Nucleus accumbens (tissue), 56 donors: ENCODE results near the gene RNF181.
"Not testable (repeated sequence)": the region's sequence is repeated elsewhere in the genome, so short reads cannot be mapped to it uniquely, and the experiment has no call there.

ENCODE experiments used
- DNase-seq, 56 donors: peaks; one replicate each; lab custom pipeline; 2025; lab: John Stamatoyannopoulos, UW

Gene RNF181

DNA sequence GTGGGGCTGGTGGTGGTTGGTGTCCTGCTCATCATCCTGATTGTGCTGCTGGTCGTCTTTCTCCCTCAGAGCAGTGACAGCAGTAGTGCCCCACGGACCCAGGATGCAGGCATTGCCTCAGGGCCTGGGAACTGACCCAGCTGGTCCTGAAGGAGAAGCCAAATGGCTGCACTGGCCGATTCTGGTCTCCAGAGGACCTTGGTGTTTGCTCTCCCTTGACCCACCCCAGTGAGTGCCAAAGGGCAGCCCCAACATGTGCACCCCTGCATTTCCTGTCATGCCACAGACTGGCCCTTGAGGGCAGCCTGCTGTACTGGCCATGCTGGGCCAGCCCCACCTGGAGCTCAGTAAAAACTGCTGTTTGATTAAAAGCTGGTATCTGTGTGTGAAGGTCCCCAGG, 2.5 kb upstream of the RNF181 start:
- no peak for DNase-seq

DNA sequence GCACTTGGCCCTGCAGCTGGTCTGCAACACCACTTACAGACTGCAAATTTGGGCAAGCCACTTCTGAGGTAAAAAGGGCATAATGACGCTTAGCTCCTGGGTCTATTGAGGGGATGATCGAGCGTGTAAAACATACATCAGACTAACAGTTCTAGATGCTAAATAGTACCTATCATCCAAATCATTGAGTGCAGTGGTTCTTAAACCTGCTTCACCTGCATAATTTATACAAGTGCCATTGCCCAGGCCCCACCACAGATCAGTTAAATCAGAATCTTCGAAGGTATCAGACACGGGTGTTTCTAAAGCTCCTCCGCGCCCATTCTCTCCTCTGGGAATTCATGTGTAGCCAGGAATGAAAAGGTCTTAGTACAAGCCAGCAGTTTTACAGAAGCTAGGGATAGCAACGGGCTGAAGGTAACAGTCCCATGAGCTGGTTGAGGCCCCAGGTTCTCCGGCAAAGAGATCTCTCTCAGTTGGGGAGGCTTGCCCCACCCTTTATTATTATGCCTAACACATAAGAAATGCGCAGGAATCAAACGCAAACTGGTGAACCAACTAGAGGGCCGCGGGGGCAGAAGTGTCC, 737 bp upstream of the RNF181 start:
- DNase-seq = no peak

DNA sequence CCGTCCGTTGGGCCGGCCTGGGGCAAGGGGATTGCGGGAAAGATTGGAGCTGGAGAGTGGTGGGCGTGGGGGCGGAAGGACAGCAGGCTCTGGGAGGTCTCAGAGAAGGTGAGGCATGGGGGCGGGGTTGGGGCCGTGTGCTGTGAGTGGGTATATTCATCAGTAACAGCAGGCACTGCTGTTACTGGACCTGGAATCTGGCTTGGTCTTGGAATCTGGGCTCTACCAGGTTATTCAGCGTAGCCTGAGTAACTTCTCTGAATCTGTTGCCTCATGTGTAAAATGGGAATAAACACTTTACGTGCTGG, 435 bp downstream of the RNF181 start:
- DNase-seq = no peak

DNA sequence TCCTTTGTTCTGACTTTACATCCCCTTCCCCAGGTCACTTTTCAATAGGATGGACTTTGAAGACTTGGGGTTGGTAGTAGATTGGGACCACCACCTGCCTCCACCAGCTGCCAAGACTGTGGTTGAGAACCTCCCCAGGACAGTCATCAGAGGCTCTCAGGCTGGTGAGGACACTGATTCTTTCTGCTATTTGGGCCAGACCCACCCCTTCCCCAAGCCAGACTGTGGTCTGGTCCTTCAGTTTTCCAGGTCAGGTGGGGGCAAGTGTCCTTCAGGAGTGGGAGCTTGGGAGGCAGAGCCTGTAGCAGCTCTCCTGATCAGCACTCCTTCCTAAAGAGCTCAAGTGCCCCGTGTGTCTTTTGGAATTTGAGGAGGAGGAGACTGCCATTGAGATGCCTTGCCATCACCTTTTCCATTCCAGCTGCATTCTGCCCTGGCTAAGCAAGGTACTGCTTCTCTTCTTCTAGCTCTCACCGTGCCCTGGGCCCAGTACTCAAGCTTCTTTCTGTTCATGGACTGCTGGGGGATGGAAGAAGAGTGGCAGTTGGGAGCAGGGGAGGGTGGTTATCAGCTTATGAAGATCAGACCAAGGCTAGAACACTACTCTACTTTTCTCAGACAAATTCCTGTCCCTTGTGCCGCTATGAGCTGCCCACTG, 1.1 kb downstream of the RNF181 start:
- no peak for DNase-seq

DNA sequence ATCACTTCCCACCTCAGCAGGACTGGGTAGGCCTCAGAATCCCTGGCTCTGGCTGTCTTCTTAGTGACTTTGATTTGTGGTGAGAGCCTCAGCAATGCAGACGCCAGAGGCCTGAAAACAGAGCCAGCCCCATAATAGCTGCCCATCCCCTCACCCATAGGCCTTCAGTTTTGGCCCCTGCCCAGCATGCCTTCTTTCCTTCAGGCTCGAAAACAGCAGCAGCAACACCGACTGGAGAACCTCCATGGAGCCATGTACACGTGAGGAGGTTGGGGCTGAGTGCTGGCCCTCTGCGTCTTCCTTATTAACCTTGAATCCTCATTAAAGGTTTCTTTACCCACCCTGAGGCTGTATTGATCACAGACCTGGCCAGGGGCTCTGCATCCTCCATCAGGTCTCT, 1.7 kb downstream of the RNF181 start:
- no peak for DNase-seq

DNA sequence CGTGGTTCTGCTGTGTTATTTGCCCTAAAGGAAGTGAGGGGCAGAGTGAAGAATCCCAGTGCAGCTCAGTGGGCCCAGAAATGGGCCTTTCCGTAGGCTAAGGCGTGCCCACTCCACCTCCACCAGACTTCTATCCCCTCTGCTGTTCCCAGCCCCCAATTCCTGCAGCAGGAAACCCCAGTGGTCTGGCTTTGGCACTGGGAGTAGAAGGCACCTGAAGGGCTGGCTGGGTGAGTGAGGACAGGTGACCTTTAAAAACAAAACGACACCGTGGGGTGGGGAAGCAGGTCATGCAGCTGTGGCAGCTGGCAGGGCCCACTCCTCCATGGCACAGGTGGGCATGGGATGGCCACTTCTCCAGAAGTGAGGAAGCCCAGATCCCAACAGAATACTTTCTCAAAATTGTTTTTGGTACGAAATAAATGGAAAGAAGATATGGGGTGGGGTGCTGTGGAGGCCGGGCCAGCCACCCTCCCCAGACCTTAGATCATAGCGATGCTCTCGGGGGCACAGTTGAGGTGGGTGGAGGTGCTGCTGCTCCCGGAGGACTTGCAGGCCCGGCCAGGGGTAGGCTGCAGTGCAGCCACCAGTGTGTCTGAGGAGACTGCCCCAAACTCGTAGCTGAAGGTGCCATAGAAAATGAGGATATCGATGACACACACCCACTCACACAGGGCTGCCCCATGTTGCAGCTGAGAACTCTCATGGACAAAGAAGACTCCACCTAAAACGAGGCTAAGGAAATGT, 3.2 kb downstream of the RNF181 start:
- DNase-seq = no peak

DNA sequence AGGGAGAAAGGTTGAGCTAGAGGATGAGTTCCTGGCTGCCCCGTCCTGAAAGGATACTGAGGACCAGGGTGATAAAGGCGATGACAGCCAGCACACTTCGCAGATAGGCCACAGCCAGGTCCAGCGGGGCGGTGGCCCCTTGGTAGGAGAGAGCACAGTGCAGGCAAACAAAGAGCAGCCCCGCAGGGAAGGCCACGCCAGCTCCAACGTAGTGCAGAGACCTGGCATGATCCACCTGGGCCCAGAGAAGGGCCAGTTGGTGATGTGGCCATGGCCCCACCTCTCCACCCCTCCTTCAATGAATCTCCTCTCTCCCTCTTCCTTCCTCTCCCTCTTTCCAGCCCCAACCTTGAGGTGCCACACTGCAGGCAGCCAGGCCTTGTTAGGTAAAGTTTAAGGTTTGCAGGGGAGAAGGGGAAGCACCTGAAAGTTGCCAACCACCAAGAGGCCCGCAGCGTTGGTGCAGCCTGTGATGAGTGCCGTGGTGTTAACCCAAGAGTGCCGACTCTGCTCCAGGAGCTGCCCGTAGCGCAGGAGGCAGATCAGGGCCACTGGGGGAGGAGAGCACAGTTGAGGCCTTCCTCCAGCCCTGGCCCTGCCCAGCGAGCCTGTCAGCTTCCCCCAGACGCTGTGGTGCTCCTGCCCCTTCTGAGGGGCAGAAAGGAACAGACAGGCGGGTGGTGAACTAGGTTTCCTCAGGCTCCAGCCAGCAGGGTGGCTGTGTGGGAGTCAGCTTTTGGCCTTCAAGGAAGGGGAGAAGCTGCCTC, 4.1 kb downstream of the RNF181 start:
- no peak for DNase-seq

DNA sequence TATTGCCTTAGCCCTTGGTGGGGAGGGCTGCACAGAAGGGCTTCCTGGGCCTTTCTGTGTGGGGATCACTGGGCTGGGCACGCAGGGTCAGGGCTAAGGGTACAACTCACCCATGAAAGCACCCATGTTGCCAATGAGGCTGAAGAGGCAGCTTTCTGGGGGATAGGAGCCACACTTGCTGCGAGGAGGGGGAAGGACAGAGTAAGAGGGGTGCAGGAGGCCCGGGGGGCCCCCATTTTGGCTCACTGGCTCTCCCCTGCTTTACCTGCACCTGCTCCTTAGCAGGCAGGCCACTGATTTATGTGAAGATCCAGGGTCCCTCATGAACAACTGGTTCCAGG, 4.7 kb downstream of the RNF181 start:
- DNase-seq = no peak

DNA sequence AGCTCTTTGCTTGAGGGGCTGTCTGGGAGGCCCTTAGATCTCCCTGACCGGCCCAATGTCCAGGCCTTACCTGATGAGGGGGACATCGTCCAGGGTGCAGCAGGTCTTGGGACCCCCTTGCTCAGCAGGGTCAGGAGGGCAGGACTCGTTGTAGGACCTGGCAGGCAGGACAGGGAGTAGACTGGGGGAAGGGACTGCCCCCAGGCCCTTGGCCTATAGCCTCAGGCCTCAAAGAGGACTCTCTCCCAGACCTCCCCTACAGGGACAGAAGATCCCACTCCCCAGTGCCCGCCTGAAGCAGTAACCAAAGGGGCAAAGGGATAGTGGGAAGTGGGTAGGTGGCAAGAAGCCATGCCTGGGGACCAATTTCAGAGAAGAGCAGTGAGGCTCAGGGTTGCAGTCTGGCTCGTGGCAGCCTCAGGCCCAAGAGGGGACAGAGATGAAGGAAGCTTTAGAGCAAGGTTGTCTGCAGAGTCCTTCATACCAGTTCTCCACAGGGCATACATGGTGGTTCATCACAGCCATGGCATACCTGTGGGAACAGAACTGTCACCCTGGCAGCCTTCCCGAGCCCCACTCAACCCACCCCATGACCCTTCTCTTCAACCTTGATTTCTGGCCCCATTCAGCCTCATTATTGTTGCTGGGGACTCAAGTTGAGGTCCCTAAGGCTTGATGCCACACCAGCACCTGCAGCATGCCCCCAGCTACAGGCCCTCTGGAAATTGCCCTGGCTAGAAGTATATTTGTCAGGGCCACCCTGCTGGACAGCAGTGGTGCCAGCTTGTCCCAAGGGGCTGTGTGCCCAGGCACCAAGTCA, 5.6 kb downstream of the RNF181 start:
- DNase-seq = no peak

DNA sequence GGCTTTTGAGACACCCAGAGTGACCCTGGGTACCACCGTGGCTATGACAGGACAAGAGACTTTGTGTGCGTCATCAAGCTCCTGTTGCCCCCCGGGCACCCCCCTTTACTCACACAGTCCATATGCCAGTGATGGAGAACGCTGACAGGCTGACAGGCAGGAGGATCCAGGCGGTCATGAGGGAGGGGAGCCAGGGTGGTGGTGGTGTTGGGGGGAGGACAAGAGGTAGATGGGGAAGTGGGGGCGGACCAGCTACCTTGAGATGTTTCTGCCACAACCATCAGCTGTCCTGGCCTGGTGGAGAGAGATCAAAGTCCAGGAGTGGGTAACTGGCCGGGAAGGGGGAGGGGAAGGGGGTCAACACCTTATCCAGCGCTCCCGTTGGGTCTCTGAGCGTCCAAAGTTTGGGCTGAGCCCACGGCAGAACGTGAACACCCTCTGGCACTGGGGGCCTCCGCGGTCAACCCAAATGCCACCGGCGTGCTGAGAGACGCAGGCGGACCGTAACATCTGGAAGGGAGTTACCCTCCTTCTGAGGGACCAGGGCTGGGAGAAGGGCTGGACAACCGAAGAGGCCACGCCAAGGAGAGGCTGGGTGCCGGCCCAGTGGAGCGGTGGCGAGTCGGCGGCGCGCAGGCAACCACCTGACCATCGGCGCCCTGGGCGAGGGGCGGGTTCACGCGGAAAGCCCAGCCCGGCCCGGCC, 6.4 kb downstream of the RNF181 start:
- DNase-seq = peak in 39 of 56 donors; percentile 42 to 86 (median 71)

DNA sequence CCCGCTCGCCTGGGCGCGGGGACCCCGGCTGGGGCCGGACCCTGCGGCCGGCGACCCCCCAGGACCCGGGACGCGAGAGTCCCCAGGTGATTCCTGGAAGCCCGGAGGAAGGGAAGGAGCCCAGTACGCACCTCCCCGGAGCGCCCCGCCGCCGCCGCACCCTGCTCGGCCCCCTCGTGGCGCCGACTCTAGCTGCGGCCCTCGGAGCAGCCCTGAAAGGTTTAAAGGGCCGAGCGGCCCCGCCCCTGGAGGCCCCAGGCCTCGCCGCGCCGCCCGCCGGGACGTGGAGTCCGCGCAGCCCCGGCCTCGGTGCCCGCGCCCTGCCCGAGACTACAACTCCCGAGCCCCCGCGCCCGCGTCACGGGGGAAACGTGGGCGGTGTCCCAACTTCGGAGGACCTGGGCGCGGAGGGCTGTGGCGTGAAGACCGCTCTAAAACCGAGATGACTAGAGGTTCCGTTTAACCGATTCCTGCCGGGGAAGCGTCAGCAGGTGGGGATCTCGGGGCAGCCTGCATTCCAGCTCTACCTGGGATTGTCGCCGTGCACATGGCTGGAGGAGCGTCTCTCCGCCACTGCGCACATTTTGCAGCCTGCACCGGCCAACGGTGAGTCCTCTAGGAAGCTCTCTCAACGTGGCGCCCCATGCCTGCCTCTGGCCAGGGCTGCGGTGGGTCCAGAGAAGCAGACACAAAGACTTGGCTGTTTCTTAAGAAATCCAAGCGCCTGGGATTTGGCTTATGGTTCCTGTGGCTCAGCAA, 7.1 kb downstream of the RNF181 start, which contains the start of gene TMEM150A:
Gene TMEM150A, minus strand, starts transcription at position 223 of the 759 bp plus-strand sequence. CDS start 750 bp downstream, outside the sequence.
- DNase-seq = peak in 55 of 56 donors; percentile 63 to 97 (median 86)

DNA sequence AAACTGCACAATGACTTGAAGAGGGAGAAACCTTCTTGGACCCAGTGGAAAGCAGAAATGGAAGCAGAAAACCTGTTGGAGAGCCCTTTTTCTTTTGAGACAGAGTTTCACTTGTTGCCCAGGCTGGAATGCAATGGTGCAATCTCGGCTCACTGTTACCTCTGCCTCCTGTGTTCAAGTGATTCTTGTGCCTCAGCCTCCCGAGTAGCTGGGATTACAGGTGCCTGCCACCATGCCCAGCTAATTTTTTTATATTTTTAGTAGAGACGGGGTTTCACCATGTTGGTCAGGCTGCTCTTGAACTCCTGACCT, 8.5 kb downstream of the RNF181 start:
- not testable (repeated sequence) for DNase-seq

DNA sequence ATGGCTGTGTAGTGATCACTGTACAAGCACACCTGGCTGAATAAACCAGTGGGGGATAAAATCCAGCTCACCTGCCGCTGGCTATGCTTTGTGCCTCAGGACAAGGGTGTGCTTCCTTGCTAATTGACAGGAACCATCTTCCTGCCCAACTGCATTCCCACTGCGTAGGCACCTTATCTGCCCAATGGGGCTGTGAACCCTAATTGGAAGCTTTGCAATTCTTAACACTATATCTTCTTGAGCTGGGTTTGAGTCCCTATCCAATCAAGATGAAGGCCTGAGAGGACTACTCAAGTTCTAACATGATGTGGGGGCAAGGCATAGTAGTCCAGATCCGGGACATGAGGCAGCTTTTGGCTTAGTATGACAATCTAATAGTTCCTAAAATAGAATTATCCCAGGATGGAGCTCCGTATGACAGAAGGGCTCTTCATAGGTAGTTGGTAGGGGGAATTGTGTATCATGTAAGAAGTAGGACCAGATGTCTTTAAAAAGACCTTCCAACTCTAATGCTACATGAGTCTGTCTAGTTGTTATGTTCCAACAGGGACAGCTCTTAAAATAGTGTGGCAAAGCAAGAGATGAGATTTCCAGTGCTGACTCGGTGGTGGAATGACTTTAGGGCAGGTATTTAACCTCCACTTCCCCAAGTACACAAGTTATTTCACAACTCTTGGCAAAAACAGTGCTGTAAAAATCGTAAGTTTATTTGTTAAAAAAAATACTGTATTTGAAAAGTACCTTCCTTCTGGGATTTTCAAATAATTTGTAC, 9.2 kb downstream of the RNF181 start:
- no peak for DNase-seq

DNA sequence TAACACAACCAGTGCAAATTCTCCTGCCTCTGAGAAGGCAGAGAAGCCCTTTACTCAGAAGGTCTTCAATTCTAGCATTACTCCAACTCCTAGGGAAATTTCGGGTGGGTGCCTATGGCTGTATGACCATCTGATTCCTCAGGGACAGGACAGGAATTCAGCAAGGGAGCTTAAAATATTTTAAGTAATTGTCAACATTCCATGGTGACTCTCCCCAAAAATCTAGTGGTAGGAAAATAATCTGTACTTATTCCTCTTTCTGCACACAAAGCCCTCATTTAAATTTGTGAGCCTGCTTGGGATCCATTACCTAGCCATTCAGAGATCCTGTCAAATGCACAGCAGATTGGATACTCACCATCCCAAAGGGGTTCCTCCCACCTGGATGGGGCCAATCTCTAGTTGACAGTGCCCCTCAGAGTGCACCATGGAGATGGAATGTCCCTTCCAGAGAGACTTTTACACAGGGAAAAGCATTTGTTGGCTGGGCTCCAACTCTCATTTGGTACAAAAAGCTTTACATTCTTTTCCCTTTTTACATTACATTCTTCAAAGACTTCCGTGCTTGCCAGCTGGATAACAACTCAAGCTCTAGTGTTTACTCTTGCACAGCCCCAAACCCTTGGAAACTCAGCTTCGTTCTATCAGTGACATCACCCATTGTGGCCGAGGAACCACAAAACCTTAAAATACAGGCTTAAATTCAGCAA, 10.0 kb downstream of the RNF181 start:
- DNase-seq = peak in 1 of 56 donors; percentile 32

DNA sequence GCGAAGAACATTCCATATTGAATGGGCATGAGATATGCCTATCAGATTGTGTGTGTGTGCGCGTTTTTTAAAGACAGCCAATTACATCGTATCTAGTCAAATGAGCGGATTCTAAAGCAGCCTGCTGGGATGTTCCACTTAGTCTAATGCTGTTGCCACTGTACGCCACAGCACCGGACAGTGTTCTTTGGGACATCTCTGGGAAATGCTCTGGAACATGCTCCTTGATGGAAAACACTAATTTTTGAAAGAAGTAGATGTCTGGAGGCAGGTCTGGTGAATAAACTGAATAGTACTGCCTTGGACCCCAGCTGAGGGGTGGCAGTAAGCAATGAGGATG, 10.5 kb downstream of the RNF181 start:
- no peak for DNase-seq

DNA sequence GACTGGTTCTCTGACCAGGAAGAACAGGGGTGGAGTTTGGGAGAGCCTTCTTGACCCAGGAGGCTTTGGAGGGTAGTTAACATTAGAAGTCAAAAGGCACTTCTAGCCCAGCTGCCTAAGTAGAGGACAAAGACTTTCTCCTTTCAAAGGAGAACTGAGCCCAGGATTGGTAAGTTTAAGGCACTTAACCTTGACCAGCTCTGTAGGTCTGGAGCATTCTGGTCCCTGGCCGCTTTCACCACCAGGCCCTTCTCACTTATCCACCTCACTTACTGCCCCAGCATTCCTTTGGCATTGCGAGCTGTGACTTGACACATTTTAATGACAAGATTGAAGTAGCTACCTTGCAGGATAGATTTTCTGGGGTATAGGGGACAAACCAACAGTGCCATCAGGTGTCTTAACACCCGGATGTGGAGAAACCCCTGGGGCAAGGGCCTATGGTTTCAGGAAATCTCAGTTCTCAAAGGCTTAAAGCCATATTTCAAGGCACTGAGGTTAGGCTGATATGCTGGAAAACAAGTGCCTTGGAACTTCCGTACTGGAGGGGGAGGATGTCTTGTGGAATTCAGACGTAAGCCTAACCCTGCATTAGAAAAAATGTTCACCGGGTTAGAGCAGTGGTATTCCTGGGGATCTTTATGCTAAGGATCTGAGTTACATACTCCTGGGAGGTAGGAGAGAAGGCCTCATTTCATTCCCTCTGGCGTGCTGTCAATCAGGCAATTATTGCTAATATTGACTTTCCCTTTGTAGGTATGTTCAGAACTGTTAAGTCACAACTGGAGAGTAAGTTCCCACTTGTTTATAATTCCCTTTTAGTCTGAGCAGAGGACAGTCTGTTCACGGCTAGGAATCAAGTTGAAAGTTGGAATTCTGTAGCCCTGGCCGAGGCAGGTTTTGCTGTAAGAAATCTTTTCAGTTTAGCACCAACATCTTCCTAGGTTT, 12.0 kb downstream of the RNF181 start:
- DNase-seq = no peak

DNA sequence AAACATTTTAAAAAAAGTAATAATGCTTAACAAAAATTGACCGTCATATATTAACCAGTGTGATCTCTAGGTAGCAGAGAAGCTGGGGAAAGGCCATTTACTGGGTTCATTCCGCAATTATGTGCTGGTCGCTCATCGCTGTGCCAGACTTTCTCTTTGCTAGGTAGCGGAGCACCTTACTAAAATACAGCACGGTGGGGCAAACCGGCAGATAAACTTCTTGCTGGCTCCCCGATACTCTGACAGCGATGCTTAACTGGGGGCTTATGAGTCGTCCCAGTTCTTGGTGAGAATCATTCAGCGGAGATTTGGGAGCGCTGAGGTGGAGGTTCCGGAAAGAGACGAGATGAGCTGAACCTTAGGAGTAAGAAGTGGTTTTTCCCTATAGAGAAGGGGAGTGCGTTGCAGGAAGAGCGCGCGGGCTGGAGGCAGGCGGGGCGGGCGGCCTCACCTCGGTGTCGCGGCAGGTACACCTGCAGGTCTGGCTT, 15.7 kb downstream of the RNF181 start:
- no peak for DNase-seq
